ENCODE results near the gene ZNF512B.
"Not testable (repeated sequence)": the region's sequence is repeated elsewhere in the genome, so short reads cannot be mapped to it uniquely, and the experiment has no call there.

ZNF512B gene

DNA sequence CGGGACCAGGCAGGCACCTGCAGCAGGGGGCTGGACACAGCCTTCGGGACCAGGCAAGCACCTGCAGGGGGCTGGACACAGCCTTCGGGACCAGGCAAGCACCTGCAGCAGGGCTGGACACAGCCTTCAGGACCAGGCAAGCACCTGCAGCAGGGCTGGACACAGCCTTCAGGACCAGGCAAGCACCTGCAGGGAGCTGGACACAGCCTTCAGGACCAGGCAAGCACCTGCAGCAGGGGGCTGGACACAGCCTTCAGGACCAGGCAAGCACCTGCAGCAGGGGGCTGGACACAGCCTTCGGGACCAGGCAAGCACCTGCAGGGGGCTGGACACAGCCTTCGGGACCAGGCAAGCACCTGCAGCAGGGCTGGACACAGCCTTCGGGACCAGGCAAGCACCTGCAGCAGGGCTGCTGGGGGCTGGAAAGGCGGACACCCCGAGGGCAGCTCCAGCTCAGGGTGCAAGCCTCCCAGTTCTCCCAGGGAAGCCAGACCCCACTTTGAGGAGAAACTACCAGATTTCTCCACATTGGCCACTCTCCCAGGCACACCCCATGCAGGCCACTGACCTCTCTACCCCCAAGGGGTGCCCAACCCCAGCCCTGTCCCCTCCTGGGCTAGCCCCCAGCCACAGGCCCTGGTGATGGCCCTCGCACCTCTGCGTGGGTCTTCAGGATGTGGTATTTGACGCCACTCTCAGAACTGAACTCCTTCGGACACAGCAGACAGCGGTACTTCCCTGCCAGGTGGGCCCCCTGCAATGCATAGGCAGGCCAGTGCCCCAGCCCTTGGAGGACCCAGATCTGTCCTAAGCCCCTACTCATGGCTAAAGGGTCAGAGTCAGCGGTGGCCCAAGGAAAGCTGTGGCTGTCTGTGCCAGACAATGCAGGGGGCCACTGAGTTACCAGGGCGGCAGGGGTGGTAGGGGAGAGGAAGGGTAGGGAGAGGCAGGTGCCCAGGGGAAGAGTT lies 8.8 kb downstream of the ZNF512B start:
- not testable (repeated sequence) for H3K27ac Mint-ChIP-seq; ATAC-seq; DNase-seq (ENCODE audit: low spot score in 2 of 2); H3K4me3 Mint-ChIP-seq; H3K9me3 Mint-ChIP-seq
- peaks cover 13% of the 10 kb centered on the region for H3K4me1 Mint-ChIP-seq
- H3K36me3 Mint-ChIP-seq: peaks cover 19% of the 10 kb centered on the region

DNA sequence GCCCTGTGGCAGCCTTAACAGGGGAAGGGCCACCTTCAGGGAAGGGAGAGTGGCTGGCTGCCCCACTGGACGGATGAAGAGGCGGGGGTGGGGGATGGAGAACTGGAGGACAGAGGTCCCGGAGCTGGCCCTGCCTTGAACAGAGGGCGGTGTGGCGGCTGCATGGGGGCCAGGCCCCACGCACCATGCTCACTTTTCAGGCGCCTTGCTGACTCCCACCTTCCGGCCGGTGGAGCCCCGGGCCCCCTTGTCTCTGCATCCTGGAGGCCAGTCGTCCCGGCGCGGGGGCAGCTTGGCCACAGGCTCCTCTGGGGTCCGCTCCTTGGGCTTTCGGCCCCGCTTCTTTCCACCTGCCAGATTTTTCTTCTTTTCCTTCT lies 10.0 kb downstream of the ZNF512B start:
- Mint-ChIP-seq H3K36me3 (peaks cover 22% of the 10 kb centered on the region), H3K9me3 (no peaks in the 10 kb centered on the region), H3K4me1 (peaks cover 13% of the 10 kb centered on the region), H3K4me3 (no peak overlapping the region), H3K27ac (no peak overlapping the region)
- ATAC-seq (no peak), DNase-seq (ENCODE audit: low spot score in 2 of 2) (no peak)

DNA sequence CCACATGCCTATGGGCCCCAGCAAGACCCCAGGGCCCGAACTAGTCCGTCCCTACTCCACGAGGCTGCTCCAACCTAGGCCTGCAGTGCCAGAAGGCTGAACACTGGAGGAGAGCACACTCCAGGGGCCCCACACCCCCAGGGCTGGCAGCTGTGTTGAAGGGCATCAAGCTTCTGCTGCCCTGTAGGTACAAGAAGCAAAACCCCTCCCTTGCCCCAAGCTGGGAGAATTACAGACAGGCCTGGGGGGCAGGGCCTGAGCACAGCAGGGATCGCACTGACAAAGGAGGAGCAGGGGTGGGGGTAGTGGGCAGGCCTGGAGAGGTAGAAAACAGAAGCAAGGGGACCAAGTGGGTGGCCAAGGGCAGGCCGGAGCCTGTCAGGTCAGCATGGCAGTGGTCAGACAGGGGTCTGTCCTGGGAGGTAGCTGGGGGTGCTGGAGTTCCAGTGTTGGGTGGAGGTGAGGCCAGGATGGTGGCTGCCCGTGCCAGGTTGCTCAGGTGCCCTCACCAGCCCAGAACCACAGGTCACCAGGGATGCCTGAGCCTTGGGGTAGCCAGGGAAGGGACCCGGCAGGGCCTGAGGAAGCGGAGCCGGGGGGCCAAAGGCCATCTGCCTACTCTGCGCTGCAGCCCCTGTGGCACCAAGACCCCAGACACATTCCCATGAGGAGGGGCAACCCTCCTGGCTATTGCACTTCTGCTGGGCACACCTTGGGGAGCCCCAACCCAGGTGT lies 10.6 kb downstream of the ZNF512B start:
- DNase-seq (ENCODE audit: low spot score in 2 of 2) (no peak), ATAC-seq (no peak)
- peaks cover 27% of the 10 kb centered on the region for H3K36me3 Mint-ChIP-seq
- H3K4me3 Mint-ChIP-seq: no peak overlapping the region
- no peaks in the 10 kb centered on the region for H3K9me3 Mint-ChIP-seq
- H3K4me1 Mint-ChIP-seq: peaks cover 19% of the 10 kb centered on the region
- H3K27ac Mint-ChIP-seq: no peak overlapping the region

DNA sequence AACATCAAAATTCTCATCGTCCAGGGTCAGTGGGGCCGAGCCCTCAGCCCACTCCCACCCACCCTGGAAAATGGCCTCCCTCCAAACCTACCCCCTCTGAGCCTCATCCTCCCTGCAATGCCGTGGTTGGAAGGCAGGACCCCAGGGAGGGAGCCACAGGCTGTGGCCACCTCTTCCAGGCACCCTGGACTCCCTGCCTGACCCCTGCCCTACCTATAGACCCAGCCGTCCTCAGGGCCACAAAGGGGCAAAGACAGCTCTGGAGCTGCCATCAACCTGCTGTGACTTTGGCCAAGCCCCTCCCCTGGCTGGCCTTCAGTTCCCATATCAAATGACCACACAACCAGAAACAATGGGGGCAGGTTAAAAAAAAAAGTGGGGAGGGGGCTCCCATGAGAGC lies 11.3 kb downstream of the ZNF512B start:
- peak overlapping the region; percentile 74 for H3K4me3 Mint-ChIP-seq
- peaks cover 25% of the 10 kb centered on the region for H3K4me1 Mint-ChIP-seq
- peak overlapping the region; percentile 87 for H3K27ac Mint-ChIP-seq
- H3K36me3 Mint-ChIP-seq: peaks cover 34% of the 10 kb centered on the region
- no peak for ATAC-seq
- no peaks in the 10 kb centered on the region for H3K9me3 Mint-ChIP-seq
- DNase-seq (ENCODE audit: low spot score in 2 of 2): no peak

DNA sequence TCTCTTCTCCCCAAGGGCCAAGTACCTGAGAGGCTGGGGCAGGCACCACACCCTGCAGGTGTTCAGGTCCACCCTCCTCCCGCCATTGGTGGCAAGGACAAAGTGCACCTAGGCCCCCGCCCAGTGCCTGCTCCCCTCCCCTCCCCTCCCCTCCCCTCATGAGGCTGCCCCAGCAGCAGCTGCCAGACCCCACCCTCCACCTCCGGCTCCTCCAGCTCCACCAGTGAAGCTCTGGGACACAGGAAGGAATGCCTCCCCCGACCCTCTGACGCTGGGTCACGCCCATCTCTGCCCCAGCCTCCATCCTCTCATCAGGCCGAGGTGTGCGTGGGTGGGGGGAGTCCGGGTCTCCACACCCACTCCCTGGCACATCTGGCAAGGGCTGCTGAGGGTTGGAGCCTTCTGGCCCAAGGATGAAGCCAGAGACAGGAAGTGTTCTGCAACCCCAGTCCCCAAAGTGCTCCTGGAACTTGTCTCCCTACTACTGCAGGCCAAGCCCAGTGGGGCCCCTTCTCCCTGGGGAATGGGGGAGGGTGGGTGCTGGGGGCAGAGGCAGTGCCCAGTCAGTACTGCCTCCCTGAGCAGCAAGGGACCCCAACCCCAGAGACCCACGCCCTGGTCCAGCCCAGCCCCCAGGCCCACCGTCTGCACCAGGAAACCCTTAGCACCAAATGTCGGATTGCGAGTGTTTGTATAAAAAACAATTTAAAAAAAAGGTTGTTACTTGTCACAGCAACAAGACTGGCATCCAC lies 11.9 kb downstream of the ZNF512B start:
- Mint-ChIP-seq H3K4me3 (peak overlapping the region; percentile 74), H3K9me3 (no peaks in the 10 kb centered on the region), H3K27ac (peak overlapping the region; percentile 87), H3K4me1 (peaks cover 32% of the 10 kb centered on the region), H3K36me3 (peaks cover 39% of the 10 kb centered on the region)
- ATAC-seq (no peak), DNase-seq (ENCODE audit: low spot score in 2 of 2) (no peak)

DNA sequence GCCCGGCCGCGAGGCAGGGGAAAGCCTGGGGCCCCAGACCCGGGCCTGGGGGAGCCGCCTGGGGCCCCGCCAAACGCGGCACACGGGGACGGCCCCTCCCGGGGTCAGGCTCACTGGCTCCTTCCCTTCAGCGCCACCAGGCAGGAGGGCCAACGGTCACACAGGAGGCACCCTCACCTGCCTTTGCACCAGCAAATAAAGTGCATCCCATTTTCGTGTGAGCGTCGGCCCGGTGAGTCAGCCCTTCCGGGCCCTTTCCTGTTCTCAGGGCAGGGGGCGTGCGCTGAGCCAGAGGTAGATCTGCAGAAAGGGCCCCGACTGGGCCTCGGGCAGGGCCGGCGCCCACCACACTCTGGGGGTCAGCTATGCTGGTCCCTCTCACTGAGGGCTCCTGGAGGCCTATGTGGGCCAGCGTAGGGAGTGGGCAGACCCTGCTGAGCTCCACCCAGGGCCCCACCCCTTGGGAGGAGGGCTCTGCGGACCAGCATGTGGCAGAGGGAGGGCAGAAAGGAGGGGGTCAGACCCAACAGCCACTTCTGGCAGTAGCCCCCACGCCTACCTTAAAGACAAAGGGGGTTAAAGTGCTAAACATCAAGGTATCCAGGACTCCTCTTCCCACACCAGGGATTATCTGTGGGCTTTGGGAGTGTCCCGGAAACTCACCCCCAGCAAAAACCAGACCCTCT lies 12.6 kb downstream of the ZNF512B start:
- Mint-ChIP-seq H3K4me3 (peak overlapping the region; percentile 74), H3K27ac (peak overlapping the region; percentile 87), H3K36me3 (peaks cover 35% of the 10 kb centered on the region), H3K4me1 (peaks cover 35% of the 10 kb centered on the region), H3K9me3 (no peaks in the 10 kb centered on the region)
- DNase-seq (ENCODE audit: low spot score in 2 of 2) (peak; percentile 50 to 84), ATAC-seq (peak; percentile 54)

DNA sequence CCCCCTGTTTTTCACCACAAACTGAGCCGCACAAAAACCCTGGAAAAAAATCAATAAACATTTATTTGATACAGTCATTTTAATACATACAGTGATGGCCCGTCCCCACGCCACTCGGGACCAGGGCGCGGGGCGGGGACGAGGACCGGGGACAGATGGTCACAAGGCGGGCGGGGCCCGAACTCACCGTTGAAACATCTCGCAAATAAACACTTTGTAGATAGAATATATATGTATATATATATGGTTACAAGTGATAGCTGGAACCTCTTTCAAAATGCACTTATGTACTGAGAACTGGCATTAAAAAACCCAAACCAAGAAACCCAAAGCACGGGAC lies 13.1 kb downstream of the ZNF512B start:
- Mint-ChIP-seq H3K4me1 (peaks cover 35% of the 10 kb centered on the region), H3K27ac (peak overlapping the region; percentile 87), H3K9me3 (no peaks in the 10 kb centered on the region), H3K4me3 (peak overlapping the region; percentile 74), H3K36me3 (peaks cover 32% of the 10 kb centered on the region)
- peak; percentile 6 for ATAC-seq
- peak in 1 of 2 donors; percentile 28 for DNase-seq (ENCODE audit: low spot score in 2 of 2)

- ATAC-seq (peak; percentile 87), DNase-seq (ENCODE audit: low spot score in 2 of 2) (peak; percentile 81 to 92)
- peak within 1 kb of the TSS; percentile 74 for H3K4me3 Mint-ChIP-seq
- H3K27ac Mint-ChIP-seq: peak within 1 kb of the TSS; percentile 87
- H3K9me3 Mint-ChIP-seq: no peaks in the 10 kb centered on the region
- H3K36me3 Mint-ChIP-seq: peaks cover 27% of the 10 kb centered on the region
- peaks cover 35% of the 10 kb centered on the region for H3K4me1 Mint-ChIP-seq
Measured at GRCh38 chr20:63955827-63956663, 13.7 kb downstream of the ZNF512B start, which contains the start of gene UCKL1. UCKL1 (minus strand) TSS chr20:63956416; CDS start chr20:63956372, 44 bp downstream.

- Mint-ChIP-seq H3K27ac (peak overlapping the region; percentile 87), H3K4me1 (peaks cover 35% of the 10 kb centered on the region), H3K36me3 (peaks cover 27% of the 10 kb centered on the region), H3K4me3 (peak overlapping the region; percentile 74), H3K9me3 (no peaks in the 10 kb centered on the region)
- peak; percentile 11 for ATAC-seq
- DNase-seq (ENCODE audit: low spot score in 2 of 2): no peak
Measured at GRCh38 chr20:63955281-63955826, 14.4 kb downstream of the ZNF512B start.

GRCh38 chr20:63953764-63954429 lies 15.8 kb downstream of the ZNF512B start:
- Mint-ChIP-seq H3K27ac (peak overlapping the region; percentile 84), H3K36me3 (peaks cover 41% of the 10 kb centered on the region), H3K9me3 (no peaks in the 10 kb centered on the region), H3K4me3 (peak overlapping the region; percentile 74), H3K4me1 (peaks cover 46% of the 10 kb centered on the region)
- ATAC-seq (no peak), DNase-seq (ENCODE audit: low spot score in 2 of 2) (no peak)

GRCh38 chr20:63952769-63953168 lies 17.0 kb downstream of the ZNF512B start:
- H3K4me1 Mint-ChIP-seq: peaks cover 54% of the 10 kb centered on the region

DNA sequence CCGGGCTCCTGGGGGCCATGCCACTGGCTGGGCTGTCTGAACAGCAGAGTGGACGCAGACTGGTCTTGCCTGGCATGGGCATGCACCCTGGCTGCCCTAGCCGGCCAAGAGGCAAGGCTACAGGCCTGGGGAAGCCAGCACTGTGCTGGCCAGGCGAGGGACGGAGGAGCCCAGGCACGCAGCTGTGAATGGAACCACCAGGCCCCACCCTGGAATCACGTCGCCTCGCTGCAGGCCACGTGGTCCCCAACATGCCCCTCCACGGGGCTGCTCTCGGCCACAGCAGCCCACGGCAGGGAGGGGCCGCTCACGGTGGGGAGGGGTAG lies 17.6 kb downstream of the ZNF512B start:
- ATAC-seq (no peak), DNase-seq (ENCODE audit: low spot score in 2 of 2) (no peak)
- Mint-ChIP-seq H3K9me3 (no peaks in the 10 kb centered on the region), H3K36me3 (peaks cover 56% of the 10 kb centered on the region), H3K4me3 (no peak overlapping the region), H3K27ac (no peak overlapping the region), H3K4me1 (peaks cover 54% of the 10 kb centered on the region)

More at GRCh38 chr20:63952769-63953168, 17.0 kb downstream of the ZNF512B start:
- ATAC-seq: no peak
- no peak overlapping the region for H3K4me3 Mint-ChIP-seq
- no peak for DNase-seq (ENCODE audit: low spot score in 2 of 2)
- H3K36me3 Mint-ChIP-seq: peaks cover 51% of the 10 kb centered on the region
- H3K9me3 Mint-ChIP-seq: no peaks in the 10 kb centered on the region
- H3K27ac Mint-ChIP-seq: no peak overlapping the region

GRCh38 chr20:63951398-63952209 lies 18.1 kb downstream of the ZNF512B start:
- peaks cover 55% of the 10 kb centered on the region for H3K36me3 Mint-ChIP-seq
- no peaks in the 10 kb centered on the region for H3K9me3 Mint-ChIP-seq
- no peak overlapping the region for H3K27ac Mint-ChIP-seq
- peaks cover 56% of the 10 kb centered on the region for H3K4me1 Mint-ChIP-seq
- no peak overlapping the region for H3K4me3 Mint-ChIP-seq
- ATAC-seq (no peak), DNase-seq (ENCODE audit: low spot score in 2 of 2) (no peak)
